ENCODE results near the gene DNAJB6.

- TF ChIP-seq EZH2phosphoT487 (IDR thresholded peaks at IDR 0.05; ENCODE audit: insufficient read depth, low read depth), result no peak
- no peak for TF ChIP-seq EZH2 (IDR thresholded peaks at IDR 0.05; ENCODE audit: insufficient read depth, poor library complexity, severe bottlenecking)
These were observed 35.1 kb upstream of the DNAJB6 start for GRCh38 chr7:157301610-157302120.
